Measurements from ENCODE around the gene NMT1.

The NMT1 gene

GRCh38 chr17:45135978-45136791, 75.1 kb downstream of the NMT1 start:
- H3K9ac ChIP-seq (ENCODE audit: low read depth, low read length), result peak overlapping the region; percentile 72
- H3K9me3 ChIP-seq (replicated peaks; ENCODE audit: low read length), result no peaks in the 10 kb centered on the region

GRCh38 chr17:45136846-45137560, 75.9 kb downstream of the NMT1 start:
- no peaks in the 10 kb centered on the region for H3K27me3 ChIP-seq (ENCODE audit: control insufficient read depth, insufficient read depth, low read length)
- H3K36me3 ChIP-seq (ENCODE audit: insufficient read depth, low read length), result no peaks in the 10 kb centered on the region
- H3K9ac ChIP-seq (ENCODE audit: low read depth, low read length), result no peak overlapping the region
- H3K4me1 ChIP-seq (ENCODE audit: control insufficient read depth, insufficient read depth, low read length), result peaks cover 10% of the 10 kb centered on the region
- no peaks in the 10 kb centered on the region for H3K9me3 ChIP-seq (replicated peaks; ENCODE audit: low read length)
- no peak overlapping the region for H3K4me2 ChIP-seq (ENCODE audit: low read length)
- H3K4me3 ChIP-seq (ENCODE audit: low read length), result no peak overlapping the region

More at GRCh38 chr17:45135978-45136791, 75.1 kb downstream of the NMT1 start:
- Histone ChIP-seq H3K4me3 (ENCODE audit: low read length) (peak overlapping the region; percentile 80), H3K4me2 (ENCODE audit: low read length) (peak overlapping the region; percentile 95), H3K4me1 (ENCODE audit: control insufficient read depth, insufficient read depth, low read length) (peaks cover 17% of the 10 kb centered on the region), H3K27me3 (ENCODE audit: control insufficient read depth, insufficient read depth, low read length) (no peaks in the 10 kb centered on the region), H3K36me3 (ENCODE audit: insufficient read depth, low read length) (no peaks in the 10 kb centered on the region)

GRCh38 chr17:45137561-45138305, 76.6 kb downstream of the NMT1 start:
- no peak overlapping the region for H3K4me2 ChIP-seq (ENCODE audit: low read length)
- no peak overlapping the region for H3K4me3 ChIP-seq (ENCODE audit: low read length)
- H3K36me3 ChIP-seq (ENCODE audit: insufficient read depth, low read length), result no peaks in the 10 kb centered on the region
- no peaks in the 10 kb centered on the region for H3K9me3 ChIP-seq (replicated peaks; ENCODE audit: low read length)
- peaks cover 10% of the 10 kb centered on the region for H3K4me1 ChIP-seq (ENCODE audit: control insufficient read depth, insufficient read depth, low read length)
- no peaks in the 10 kb centered on the region for H3K27me3 ChIP-seq (ENCODE audit: control insufficient read depth, insufficient read depth, low read length)
- no peak overlapping the region for H3K9ac ChIP-seq (ENCODE audit: low read depth, low read length)

GRCh38 chr17:45138911-45139532, 77.9 kb downstream of the NMT1 start:
- H3K9ac ChIP-seq (ENCODE audit: low read depth, low read length), result no peak overlapping the region
- no peaks in the 10 kb centered on the region for H3K9me3 ChIP-seq (replicated peaks; ENCODE audit: low read length)
- no peak overlapping the region for H3K4me2 ChIP-seq (ENCODE audit: low read length)
- H3K27me3 ChIP-seq (ENCODE audit: control insufficient read depth, insufficient read depth, low read length), result no peaks in the 10 kb centered on the region
- H3K4me3 ChIP-seq (ENCODE audit: low read length), result no peak overlapping the region
- no peaks in the 10 kb centered on the region for H3K36me3 ChIP-seq (ENCODE audit: insufficient read depth, low read length)
- H3K4me1 ChIP-seq (ENCODE audit: control insufficient read depth, insufficient read depth, low read length), result peaks cover 13% of the 10 kb centered on the region

- H3K36me3 ChIP-seq (ENCODE audit: insufficient read depth, low read length), result no peaks in the 10 kb centered on the region
- H3K27me3 ChIP-seq (ENCODE audit: control insufficient read depth, insufficient read depth, low read length), result no peaks in the 10 kb centered on the region
- no peak overlapping the region for H3K4me2 ChIP-seq (ENCODE audit: low read length)
- H3K9me3 ChIP-seq (replicated peaks; ENCODE audit: low read length), result no peaks in the 10 kb centered on the region
- no peak overlapping the region for H3K4me3 ChIP-seq (ENCODE audit: low read length)
- no peak overlapping the region for H3K9ac ChIP-seq (ENCODE audit: low read depth, low read length)
- H3K4me1 ChIP-seq (ENCODE audit: control insufficient read depth, insufficient read depth, low read length), result peaks cover 19% of the 10 kb centered on the region
These were observed 78.4 kb downstream of the NMT1 start for GRCh38 chr17:45139533-45139920.

GRCh38 chr17:45143094-45143670, 82.1 kb downstream of the NMT1 start:
- H3K9ac ChIP-seq (ENCODE audit: low read depth, low read length), result peak overlapping the region; percentile 88

GRCh38 chr17:45143767-45144198, 82.7 kb downstream of the NMT1 start:
- Histone ChIP-seq H3K36me3 (ENCODE audit: insufficient read depth, low read length) (no peaks in the 10 kb centered on the region), H3K4me3 (ENCODE audit: low read length) (peak overlapping the region; percentile 58), H3K4me2 (ENCODE audit: low read length) (peak overlapping the region; percentile 83), H3K4me1 (ENCODE audit: control insufficient read depth, insufficient read depth, low read length) (peaks cover 30% of the 10 kb centered on the region), H3K9ac (ENCODE audit: low read depth, low read length) (peak overlapping the region; percentile 88), H3K9me3 (replicated peaks; ENCODE audit: low read length) (no peaks in the 10 kb centered on the region), H3K27me3 (ENCODE audit: control insufficient read depth, insufficient read depth, low read length) (no peaks in the 10 kb centered on the region)

More at GRCh38 chr17:45143094-45143670, 82.1 kb downstream of the NMT1 start:
- Histone ChIP-seq H3K4me3 (ENCODE audit: low read length) (no peak overlapping the region), H3K27me3 (ENCODE audit: control insufficient read depth, insufficient read depth, low read length) (no peaks in the 10 kb centered on the region), H3K4me2 (ENCODE audit: low read length) (peak overlapping the region; percentile 83), H3K9me3 (replicated peaks; ENCODE audit: low read length) (no peaks in the 10 kb centered on the region), H3K36me3 (ENCODE audit: insufficient read depth, low read length) (no peaks in the 10 kb centered on the region), H3K4me1 (ENCODE audit: control insufficient read depth, insufficient read depth, low read length) (peaks cover 30% of the 10 kb centered on the region)

GRCh38 chr17:45144199-45145034, 83.3 kb downstream of the NMT1 start:
- Histone ChIP-seq H3K9me3 (replicated peaks; ENCODE audit: low read length) (no peaks in the 10 kb centered on the region), H3K36me3 (ENCODE audit: insufficient read depth, low read length) (no peaks in the 10 kb centered on the region), H3K4me3 (ENCODE audit: low read length) (peak overlapping the region; percentile 58)

GRCh38 chr17:45145035-45145389, 83.9 kb downstream of the NMT1 start:
- Histone ChIP-seq H3K4me3 (ENCODE audit: low read length) (no peak overlapping the region), H3K9ac (ENCODE audit: low read depth, low read length) (peak overlapping the region; percentile 88), H3K9me3 (replicated peaks; ENCODE audit: low read length) (no peaks in the 10 kb centered on the region), H3K27me3 (ENCODE audit: control insufficient read depth, insufficient read depth, low read length) (no peaks in the 10 kb centered on the region), H3K4me2 (ENCODE audit: low read length) (peak overlapping the region; percentile 83), H3K36me3 (ENCODE audit: insufficient read depth, low read length) (peaks cover 5% of the 10 kb centered on the region), H3K4me1 (ENCODE audit: control insufficient read depth, insufficient read depth, low read length) (peaks cover 30% of the 10 kb centered on the region)

More at GRCh38 chr17:45144199-45145034, 83.3 kb downstream of the NMT1 start:
- H3K4me1 ChIP-seq (ENCODE audit: control insufficient read depth, insufficient read depth, low read length), result peaks cover 30% of the 10 kb centered on the region
- H3K4me2 ChIP-seq (ENCODE audit: low read length), result peak overlapping the region; percentile 83
- no peaks in the 10 kb centered on the region for H3K27me3 ChIP-seq (ENCODE audit: control insufficient read depth, insufficient read depth, low read length)
- peak overlapping the region; percentile 88 for H3K9ac ChIP-seq (ENCODE audit: low read depth, low read length)

- no peak overlapping the region for H3K9ac ChIP-seq (ENCODE audit: low read depth, low read length)
- H3K9me3 ChIP-seq (replicated peaks; ENCODE audit: low read length), result no peaks in the 10 kb centered on the region
- H3K4me1 ChIP-seq (ENCODE audit: control insufficient read depth, insufficient read depth, low read length), result peaks cover 30% of the 10 kb centered on the region
- H3K4me3 ChIP-seq (ENCODE audit: low read length), result no peak overlapping the region
- H3K36me3 ChIP-seq (ENCODE audit: insufficient read depth, low read length), result peaks cover 5% of the 10 kb centered on the region
- H3K27me3 ChIP-seq (ENCODE audit: control insufficient read depth, insufficient read depth, low read length), result no peaks in the 10 kb centered on the region
- H3K4me2 ChIP-seq (ENCODE audit: low read length), result no peak overlapping the region
These were observed 85.0 kb downstream of the NMT1 start for GRCh38 chr17:45146166-45146565.
